Ovary (tissue), 9 donors: ENCODE data around the gene TRAF4. TPM values are rescaled to one million over a fixed set of nuclear protein-coding genes. Genes with fewer than 3 reads are reported as not detected.

Source experiments
- DNase-seq, 5 donors: peaks; one replicate each; pipeline ENCODE4 v3.0.0-alpha.2; 2019 to 2020
- H3K27ac ChIP-seq, 2 donors: fragments of 200-600 bp; one replicate each; pipeline versions ENCODE4 v1.5.1 to v1.8.0; 2019 to 2022
- H3K27me3 ChIP-seq: fragments of 200-600 bp; one replicate; pipeline ENCODE4 v1.8.0; 2022
- H3K36me3 ChIP-seq: fragments of 200-600 bp; sonication (generic); one replicate; pipeline ENCODE4 v1.5.1; 2019
- H3K4me1 ChIP-seq: one replicate; pipeline ENCODE4 v1.8.1; 2013; ENCODE audit warnings: mild to moderate bottlenecking, moderate library complexity; ENCODE audit not compliant: insufficient read depth
- H3K4me3 ChIP-seq: fragments of 200-600 bp; sonication (generic); one replicate; pipeline ENCODE4 v1.5.1; 2017
- H3K9me3 ChIP-seq, 2 donors: fragments of 200-600 bp in 1 of 2; sonication (generic) in 1 of 2; one replicate each; pipeline versions ENCODE4 v1.5.1 to v1.8.1; 2013 to 2019; ENCODE audit warnings: mild to moderate bottlenecking in 1 of 2, moderate library complexity in 1 of 2
- CTCF ChIP-seq, 3 donors: fragments of 450-650 bp in 2 of 3; fragments of 200-600 bp in 1 of 3; IDR thresholded peaks; one replicate each; pipeline versions ENCODE4 v1.5.1 to v1.8.0; 2016 to 2022; ENCODE audit warnings: antibody characterized with exemption in 3 of 3, mild to moderate bottlenecking in 1 of 3
- EP300 ChIP-seq: sonication (generic); formaldehyde crosslinking; IDR thresholded peaks from one replicate; pipeline ENCODE4 v1.6.1; 2017; ENCODE audit warnings: antibody characterized with exemption
- POLR2A ChIP-seq: fragments of 450-650 bp; IDR thresholded peaks from one replicate; pipeline ENCODE4 v1.6.1; 2017; ENCODE audit warnings: antibody characterized with exemption, mild to moderate bottlenecking, moderate library complexity
- WGBS, 3 donors: extraction: QIAGEN DNeasy Blood & Tissue Kit in 1 of 3; methylation state at CpG; one replicate each; pipeline versions ENCODE4 v1.1.5 to v1.1.7; 2013 to 2017; 5-methylcytosine and 5-hydroxymethylcytosine counted together
- intact Hi-C, 4 donors: fragments of 100-400 bp; cut with DNase I; formaldehyde crosslinking; loops; one replicate each; pipeline versions ENCODE4 v1.11.0 to v1.15.1; 2022 to 2023
- polyA plus RNA-seq, 2 donors: library from polyadenylated mRNA; stranded (reverse); fragments of 200-250 nt in 1 of 2; fragments of 350-450 nt in 1 of 2; fragmentation: Illumina TruSeq in 1 of 2; extraction: RNeasy Lipid Tissue Mini Kit (QIAGEN cat#74804) in 1 of 2; gene quantifications; one replicate each; pipeline ENCODE4 v1.2.3, GENCODE V29; 2013 to 2014
- total RNA-seq, 7 donors: library from RNA; depleted of rRNA in 2 of 7; stranded (reverse); fragments of >200 nt in 2 of 7; fragmentation: NEBNext Ultra II Directional in 3 of 7; extraction: Animal tissue kit (Norgen Biotek cat#: 25700) in 3 of 7; gene quantifications; one replicate each; pipeline versions ENCODE4 v1.1.0 to v1.2.4, GENCODE V29; 2016 to 2023
- donor health status: DM: no; HTN: no; CAD: no; lungs with moderate emphysema.
- donor health status: DM: no; HTN: no; CAD: no.
- donor health status: Bipolar disorder and iron deficiency.
- donor health status: DM: yes; HTN: yes; CAD: no.
- donor health status: DM: no; HTN: no; CAD: no.
- donor health status: DM: yes; HTN: yes; CAD: no.

TRAF4 gene
- total and polyA plus RNA-seq, 9 donors = 3.5 to 61.3 (median 14.9) TPM

GRCh38 chr17:28728364-28729200 is 15.2 kb upstream of the TRAF4 start, which contains the start of gene NEK8:
TSS of gene NEK8 (plus strand) at chr17:28728788. CDS start at chr17:28728814, 26 bp downstream.
- no peaks in the 10 kb centered on the region for H3K36me3 ChIP-seq
- no peaks in the 10 kb centered on the region for H3K27me3 ChIP-seq
- DNase-seq = peak; percentile 94 to 98 (median 97)
- H3K9me3 ChIP-seq = no peaks in the 10 kb centered on the region
- peaks cover 5% of the 10 kb centered on the region for H3K4me1 ChIP-seq
- intact Hi-C loops = loop anchor here in 2 of 4 donors (2.0 to 10.0 kb wide), 2 partner anchors 16 to 166 kb away; partner anchors contain the start of genes TRAF4 (in 2 of the 2) and FLOT2 (in 1 of the 2)
- TF ChIP-seq POLR2A (peak; percentile 75), EP300 (peak; percentile 6), CTCF (IDR thresholded peaks at IDR 0.05) (no peak)
- peak within 1 kb of the TSS; percentile 86 for H3K4me3 ChIP-seq
- H3K27ac ChIP-seq = peak within 1 kb of the TSS; percentile 89 to 95
- 1% methylated on average over 63 to 64 of the region's 64 CpGs for WGBS, 3 donors

GRCh38 chr17:28729950-28730330 is 13.9 kb upstream of the TRAF4 start:
- Histone ChIP-seq H3K36me3 (no peaks in the 10 kb centered on the region), H3K4me1 (peaks cover 5% of the 10 kb centered on the region), H3K4me3 (no peak overlapping the region), H3K27me3 (no peaks in the 10 kb centered on the region), H3K9me3 (no peaks in the 10 kb centered on the region), H3K27ac (no peak overlapping the region)
- no peak for DNase-seq
- 82 to 85% (median 84%) methylated on average over 11 of the region's 11 CpGs for WGBS, 3 donors
- TF ChIP-seq POLR2A = no peak
- no peak for TF ChIP-seq CTCF (IDR thresholded peaks at IDR 0.05)
- no peak for TF ChIP-seq EP300
- intact Hi-C loops = loop anchor here in 2 of 4 donors (2.0 to 10.0 kb wide), 2 partner anchors 15 to 165 kb away; partner anchors contain the start of genes TRAF4 (in 2 of the 2) and FLOT2 (in 1 of the 2)

GRCh38 chr17:28733346-28733745 is 10.5 kb upstream of the TRAF4 start:
- Histone ChIP-seq H3K4me1 (no peaks in the 10 kb centered on the region), H3K4me3 (no peak overlapping the region), H3K36me3 (no peaks in the 10 kb centered on the region), H3K27ac (no peak overlapping the region), H3K27me3 (no peaks in the 10 kb centered on the region), H3K9me3 (no peaks in the 10 kb centered on the region)
- DNase-seq = no peak
- TF ChIP-seq EP300 = no peak
- no peak for TF ChIP-seq CTCF (IDR thresholded peaks at IDR 0.05)
- no peak for TF ChIP-seq POLR2A
- intact Hi-C loops = loop anchor here in 1 of 4 donors (1.0 kb wide), 1 partner anchor 28 kb away; no protein-coding TSS in a partner anchor
- 82 to 95% (median 95%) methylated on average over 1 of the region's 1 CpG for WGBS, 3 donors

GRCh38 chr17:28734712-28735241 is 9.0 kb upstream of the TRAF4 start:
- H3K4me1 ChIP-seq = no peaks in the 10 kb centered on the region
- WGBS, 3 donors = 86 to 95% (median 90%) methylated on average over 10 of the region's 10 CpGs

More at GRCh38 chr17:28734712-28735241, 9.0 kb upstream of the TRAF4 start:
- DNase-seq = no peak
- Histone ChIP-seq H3K27me3 (no peaks in the 10 kb centered on the region), H3K4me3 (no peak overlapping the region), H3K9me3 (no peaks in the 10 kb centered on the region), H3K27ac (no peak overlapping the region), H3K36me3 (no peaks in the 10 kb centered on the region)
- TF ChIP-seq POLR2A (no peak), CTCF (IDR thresholded peaks at IDR 0.05) (no peak), EP300 (no peak)
- intact Hi-C loops = no loop called here
